Esophagus muscularis mucosa (tissue), 4 donors: Measurements from ENCODE around the gene DPPA5. TPM values are rescaled to one million over a fixed set of nuclear protein-coding genes. Genes with fewer than 3 reads are reported as not detected.
"Not testable (repeated sequence)": the region's sequence is repeated elsewhere in the genome, so short reads cannot be mapped to it uniquely, and the experiment has no call there.

Source experiments
- DNase-seq: peaks from one replicate; pipeline ENCODE4 v3.0.0-alpha.2; 2017; ENCODE audit errors: extremely low spot score
- H3K27ac ChIP-seq, 4 donors: fragments of 200-600 bp; sonication (generic); replicated peaks in 1 of 4; 1 replicate in 3 of 4; 2 replicates in 1 of 4; pipeline ENCODE4 v1.5.1; 2016 to 2019; ENCODE audit warnings: mild to moderate bottlenecking in 1 of 4
- H3K27me3 ChIP-seq, 4 donors: fragments of 200-600 bp; sonication (generic); one replicate each; pipeline versions ENCODE4 v1.5.1 to v1.6.0; 2016 to 2019
- H3K36me3 ChIP-seq, 4 donors: fragments of 200-600 bp; sonication (generic); one replicate each; pipeline ENCODE4 v1.5.1; 2016 to 2019
- H3K4me1 ChIP-seq, 4 donors: fragments of 200-600 bp; sonication (generic); one replicate each; pipeline ENCODE4 v1.5.1; 2016 to 2019
- H3K4me3 ChIP-seq, 4 donors: fragments of 200-600 bp; sonication (generic); 1 replicate in 2 of 4; 2 replicates in 2 of 4; pipeline ENCODE4 v1.5.1; 2016 to 2019; ENCODE audit warnings: mild to moderate bottlenecking in 4 of 4, moderate library complexity in 1 of 4
- H3K9me3 ChIP-seq, 4 donors: fragments of 200-600 bp; sonication (generic); 1 replicate in 3 of 4; 2 replicates in 1 of 4; pipeline ENCODE4 v1.5.1; 2016 to 2019
- CTCF ChIP-seq, 3 experiments: fragments of 200-600 bp in 2 of 3; fragments of 450-650 bp in 1 of 3; sonication (generic) in 2 of 3; IDR thresholded peaks; one replicate each; pipeline ENCODE4 v1.5.1; 2017 to 2019; ENCODE audit warnings: antibody characterized with exemption in 3 of 3, mild to moderate bottlenecking in 2 of 3, moderate library complexity in 1 of 3
- EP300 ChIP-seq: sonication (generic); formaldehyde crosslinking; IDR thresholded peaks from one replicate; pipeline ENCODE4 v1.6.1; 2017; ENCODE audit warnings: antibody characterized with exemption
- POLR2A ChIP-seq: fragments of 450-650 bp; IDR thresholded peaks from one replicate; pipeline ENCODE4 v1.6.1; 2017; ENCODE audit warnings: antibody characterized with exemption, moderate library complexity, mild to moderate bottlenecking, low read depth
- POLR2AphosphoS5 ChIP-seq, 2 donors: sonication (generic); formaldehyde crosslinking; IDR thresholded peaks; one replicate each; pipeline ENCODE4 v1.6.1; 2017; ENCODE audit warnings: antibody characterized with exemption in 2 of 2
- WGBS: methylation state at CpG from one replicate; pipeline ENCODE4 v1.1.5; 2018; 5-methylcytosine and 5-hydroxymethylcytosine counted together
- intact Hi-C: fragments of 100-400 bp; cut with DNase I; formaldehyde crosslinking; loops from one replicate; pipeline ENCODE4 v1.15.1; 2023
- total RNA-seq, 4 donors: library from RNA; depleted of rRNA; stranded (reverse); fragments of >200 nt; gene quantifications; one replicate each; pipeline versions ENCODE4 v1.1.0 to v1.2.1, GENCODE V29; 2016

The DPPA5 gene
- not detected for total RNA-seq

GRCh38 chr6:73353636-73354593 lies at the start of gene DPPA5:
DPPA5 (minus strand) TSS chr6:73354276; CDS start chr6:73354225, 51 bp downstream.
- 92% methylated on average over 15 of the region's 59 CpGs for WGBS
- DNase-seq = no peak
- no peaks in the 10 kb centered on the region for H3K36me3 ChIP-seq
- H3K4me1 ChIP-seq = no peaks in the 10 kb centered on the region
- intact Hi-C loops = no loop called here
- no peak within 1 kb of the TSS for H3K4me3 ChIP-seq
- no peak for TF ChIP-seq POLR2AphosphoS5 (IDR thresholded peaks at IDR 0.05)
- no peak for TF ChIP-seq POLR2A
- TF ChIP-seq CTCF (IDR thresholded peaks at IDR 0.05) = no peak
- TF ChIP-seq EP300 = no peak
- H3K27me3 ChIP-seq = peaks cover 0 to 17% (median under 1%) of the 10 kb centered on the region in 4 donors
- H3K27ac ChIP-seq = no peak within 1 kb of the TSS
- no peaks in the 10 kb centered on the region for H3K9me3 ChIP-seq

GRCh38 chr6:73400656-73401055 lies 46.6 kb upstream of the DPPA5 start:
- H3K9me3 ChIP-seq = no peaks in the 10 kb centered on the region
- DNase-seq = no peak
- no peak for TF ChIP-seq POLR2A
- no peak for TF ChIP-seq EP300
- TF ChIP-seq POLR2AphosphoS5 (IDR thresholded peaks at IDR 0.05) = no peak
- TF ChIP-seq CTCF (IDR thresholded peaks at IDR 0.05) = no peak
- intact Hi-C loops = no loop called here
- H3K4me3 ChIP-seq = no peak overlapping the region
- no peaks in the 10 kb centered on the region for H3K27me3 ChIP-seq
- H3K36me3 ChIP-seq = peaks cover 0 to 3% (median 0%) of the 10 kb centered on the region in 4 donors
- H3K27ac ChIP-seq = no peak overlapping the region
- no peaks in the 10 kb centered on the region for H3K4me1 ChIP-seq

GRCh38 chr6:73395875-73396274 lies 41.8 kb upstream of the DPPA5 start:
- intact Hi-C loops = no loop called here
- WGBS = 97% methylated on average over 10 of the region's 10 CpGs
- Histone ChIP-seq H3K27ac (no peak overlapping the region), H3K27me3 (no peaks in the 10 kb centered on the region), H3K9me3 (no peaks in the 10 kb centered on the region), H3K36me3 (peaks cover 0 to under 1% (median 0%) of the 10 kb centered on the region in 4 donors), H3K4me1 (no peaks in the 10 kb centered on the region), H3K4me3 (no peak overlapping the region)
- TF ChIP-seq EP300 (no peak), POLR2A (no peak), CTCF (IDR thresholded peaks at IDR 0.05) (no peak), POLR2AphosphoS5 (IDR thresholded peaks at IDR 0.05) (no peak)
- no peak for DNase-seq

- Histone ChIP-seq H3K4me3 (peak within 1 kb of the TSS; percentile 35 to 46 (median 42)), H3K9me3 (no peaks in the 10 kb centered on the region), H3K27ac (peak within 1 kb of the TSS; percentile 40 to 79 (median 58)), H3K4me1 (no peaks in the 10 kb centered on the region), H3K36me3 (no peaks in the 10 kb centered on the region), H3K27me3 (no peaks in the 10 kb centered on the region)
- 82% methylated on average over 51 of the region's 54 CpGs for WGBS
- no peak for DNase-seq
- TF ChIP-seq EP300 = no peak
- TF ChIP-seq POLR2A = no peak
- TF ChIP-seq POLR2AphosphoS5 (IDR thresholded peaks at IDR 0.05) = peak in 1 of 2 donors; percentile 10
- intact Hi-C loops = no loop called here
Observed at GRCh38 chr6:73394577-73395354, 40.7 kb upstream of the DPPA5 start, which contains the start of gene DDX43. DDX43 (plus strand) TSS chr6:73394828; CDS start chr6:73394906, 78 bp downstream.

GRCh38 chr6:73393278-73393677 lies 39.2 kb upstream of the DPPA5 start:
- TF ChIP-seq CTCF (IDR thresholded peaks at IDR 0.05) (no peak), POLR2AphosphoS5 (IDR thresholded peaks at IDR 0.05) (no peak), POLR2A (no peak), EP300 (no peak)
- no peak overlapping the region for H3K4me3 ChIP-seq
- no peaks in the 10 kb centered on the region for H3K27me3 ChIP-seq
- H3K4me1 ChIP-seq = peaks cover 3 to 10% (median 9%) of the 10 kb centered on the region in 4 donors
- intact Hi-C loops = no loop called here
- DNase-seq = no peak
- no peaks in the 10 kb centered on the region for H3K36me3 ChIP-seq
- 90% methylated on average over 3 of the region's 3 CpGs for WGBS
- no peaks in the 10 kb centered on the region for H3K9me3 ChIP-seq
- H3K27ac ChIP-seq = no peak overlapping the region

- H3K4me3 ChIP-seq, intact Hi-C loops, DNase-seq, H3K36me3 ChIP-seq, H3K9me3 ChIP-seq, H3K27ac ChIP-seq, H3K27me3 ChIP-seq: not testable (repeated sequence)
- H3K4me1 ChIP-seq = peaks cover 3 to 11% (median 9%) of the 10 kb centered on the region in 4 donors
- 71% methylated on average over 4 of the region's 4 CpGs for WGBS
Observed at GRCh38 chr6:73392188-73392587, 38.1 kb upstream of the DPPA5 start.
